GM12865 (cell line): ENCODE measurements around the gene PHYKPL.

Experiments used
- DNase-seq: peaks from one replicate; pipeline ENCODE4 v3.0.0; 2010; ENCODE audit warnings: low read depth
- H3K4me3 ChIP-seq: 2 replicates; pipeline ENCODE4 v1.5.1; 2011; ENCODE audit warnings: mild to moderate bottlenecking, low read depth, low read length, control low read depth
- CTCF ChIP-seq: IDR thresholded peaks from 2 replicates; pipeline ENCODE4 v1.5.1; 2011; ENCODE audit warnings: low read length, control low read depth, low read depth, inconsistent platforms; ENCODE audit not compliant: insufficient read depth; ENCODE audit errors: missing control alignments

Gene PHYKPL

GRCh38 chr5:178206166-178207101, 26.2 kb downstream of the PHYKPL start:
- TF ChIP-seq CTCF: no peak
- DNase-seq: no peak
- peak overlapping the region; percentile 92 for H3K4me3 ChIP-seq

GRCh38 chr5:178205749-178206047, 26.9 kb downstream of the PHYKPL start:
- no peak for TF ChIP-seq CTCF
- H3K4me3 ChIP-seq: peak overlapping the region; percentile 92
- no peak for DNase-seq

- H3K4me3 ChIP-seq: peak overlapping the region; percentile 92
- no peak for TF ChIP-seq CTCF
- peak; percentile 89 for DNase-seq
These were observed 27.5 kb downstream of the PHYKPL start for GRCh38 chr5:178204935-178205748.

- TF ChIP-seq CTCF: no peak
- DNase-seq: peak; percentile 98
- peak within 1 kb of the TSS; percentile 92 for H3K4me3 ChIP-seq
These were observed 28.2 kb downstream of the PHYKPL start, which contains the start of gene HNRNPAB for GRCh38 chr5:178204182-178204934. Gene HNRNPAB (plus strand): TSS chr5:178204533. CDS start chr5:178204838, 305 bp downstream.

GRCh38 chr5:178203670-178204181, 28.9 kb downstream of the PHYKPL start:
- DNase-seq: no peak
- no peak for TF ChIP-seq CTCF
- peak overlapping the region; percentile 92 for H3K4me3 ChIP-seq

- no peak for TF ChIP-seq CTCF
- DNase-seq: no peak
- H3K4me3 ChIP-seq: no peak overlapping the region
These were observed 30.1 kb downstream of the PHYKPL start for GRCh38 chr5:178202541-178202940.
